HG02840 (cell line): ENCODE measurements around the gene NR1I3.

Experiments
- ATAC-seq: cut with Tn5 transposase; IDR thresholded peaks from one replicate; pipeline ENCODE4 v1.9.1; 2021; ENCODE audit warnings: mild to moderate bottlenecking, moderate library complexity, moderate number of reproducible peaks; ENCODE audit not compliant: unreplicated experiment, low FRiP score

NR1I3 gene

DNA sequence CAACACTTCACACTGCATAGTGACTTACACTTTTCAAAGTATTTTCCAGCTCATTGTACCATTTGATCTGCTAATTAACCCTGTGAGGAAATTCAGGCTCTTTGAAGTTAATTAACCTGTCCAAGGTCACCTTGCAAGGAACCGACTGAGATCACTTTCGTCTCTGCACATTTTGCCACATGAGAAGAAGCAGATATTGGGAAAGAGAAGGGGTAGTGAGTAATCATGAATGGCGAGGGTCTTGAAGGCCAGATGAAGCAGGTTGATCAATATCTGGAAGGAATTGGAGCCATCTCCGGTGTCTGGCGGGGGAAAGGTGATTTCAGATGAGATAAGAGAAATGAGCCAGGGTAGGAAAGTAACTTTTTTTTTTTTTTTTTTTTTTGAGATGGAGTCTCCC lies 18.0 kb downstream of the NR1I3 start:
- no peak for ATAC-seq

DNA sequence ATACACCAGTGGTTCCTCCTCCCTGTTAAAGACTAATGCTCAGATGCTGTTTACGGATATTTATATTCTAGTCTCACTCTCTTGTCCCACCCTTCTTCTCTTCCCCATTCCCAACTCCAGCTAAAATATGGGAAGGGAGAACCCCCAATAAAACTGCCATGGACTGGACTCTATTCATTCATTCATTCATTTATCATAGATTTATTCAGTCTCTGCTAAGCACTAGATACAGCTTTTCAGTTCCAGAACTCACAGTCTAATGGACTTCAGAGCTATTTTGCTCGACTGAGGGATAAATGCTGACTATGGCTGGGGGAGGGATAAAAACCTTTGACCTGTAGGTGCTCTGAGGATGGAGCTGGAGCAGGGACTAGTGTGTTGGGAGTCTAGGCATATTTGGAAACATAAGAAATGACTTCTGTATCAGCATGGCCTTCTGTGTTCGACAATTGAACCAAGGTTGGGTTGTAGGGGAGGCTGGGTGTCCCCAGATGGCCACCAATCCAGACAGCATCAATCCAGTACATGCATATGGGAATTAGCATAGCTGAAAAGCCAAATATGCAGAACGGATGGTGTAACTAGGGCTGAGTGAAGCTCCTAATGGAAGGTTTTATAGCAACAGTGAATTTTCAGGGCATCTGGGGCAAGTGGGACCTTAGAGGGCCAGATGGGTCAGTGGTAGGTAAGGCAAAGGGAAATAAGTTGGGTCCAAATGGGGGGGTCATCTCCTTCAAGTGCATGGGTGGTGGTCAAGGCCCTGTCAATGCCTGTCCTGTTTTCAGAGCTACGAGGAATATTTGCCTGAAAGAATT lies 18.7 kb downstream of the NR1I3 start:
- ATAC-seq = no peak

DNA sequence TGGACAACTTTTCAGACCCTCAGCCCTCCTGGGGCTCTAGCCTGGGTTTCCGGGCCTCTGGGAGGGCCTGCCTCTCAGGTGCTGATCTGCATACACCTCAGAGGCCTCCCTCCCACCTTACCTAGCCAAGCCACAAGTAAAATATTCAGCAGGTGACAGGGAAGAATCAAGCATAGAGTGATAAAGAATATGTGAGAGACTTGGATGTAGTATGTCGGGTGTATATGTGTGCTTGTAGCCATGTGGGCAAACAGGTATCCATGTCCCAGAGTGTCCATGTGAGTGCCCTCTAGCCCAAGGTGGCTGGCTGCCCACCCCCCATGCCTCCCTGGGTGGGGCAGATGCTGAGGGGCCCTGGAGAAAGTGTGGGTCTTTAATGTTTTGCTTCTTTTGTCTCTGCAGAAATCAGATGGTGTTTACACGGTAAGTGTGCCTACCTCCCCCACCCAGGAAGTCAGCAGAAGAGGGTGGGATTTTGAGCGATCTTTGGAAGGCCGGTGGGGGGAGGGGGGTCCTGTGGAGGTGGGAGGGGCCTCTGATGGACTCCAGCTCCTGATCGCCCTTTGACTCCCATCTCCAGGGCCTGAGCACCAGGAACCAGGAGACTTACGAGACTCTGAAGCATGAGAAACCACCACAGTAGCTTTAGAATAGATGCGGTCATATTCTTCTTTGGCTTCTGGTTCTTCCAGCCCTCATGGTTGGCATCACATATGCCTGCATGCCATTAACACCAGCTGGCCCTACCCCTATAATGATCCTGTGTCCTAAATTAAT lies 19.5 kb downstream of the NR1I3 start:
- no peak for ATAC-seq

DNA sequence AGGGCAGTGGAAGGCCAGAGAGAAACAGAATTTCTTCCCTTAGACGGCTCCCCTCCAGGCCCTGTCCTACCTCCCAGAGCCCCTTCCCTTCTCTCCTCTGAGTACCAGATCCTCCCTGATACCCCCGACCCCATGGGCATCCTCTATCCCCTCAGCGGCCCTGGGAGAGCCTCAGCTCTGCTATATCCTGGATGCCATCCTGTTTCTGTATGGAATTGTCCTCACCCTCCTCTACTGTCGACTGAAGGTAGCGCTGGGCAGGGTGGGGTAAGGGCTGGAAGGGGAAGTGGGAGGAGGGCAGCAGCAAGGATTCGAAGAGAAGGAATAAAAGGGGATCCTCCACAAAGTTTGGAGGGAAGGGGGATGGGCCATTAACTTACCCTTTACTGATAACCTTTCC lies 20.2 kb downstream of the NR1I3 start:
- ATAC-seq = no peak

DNA sequence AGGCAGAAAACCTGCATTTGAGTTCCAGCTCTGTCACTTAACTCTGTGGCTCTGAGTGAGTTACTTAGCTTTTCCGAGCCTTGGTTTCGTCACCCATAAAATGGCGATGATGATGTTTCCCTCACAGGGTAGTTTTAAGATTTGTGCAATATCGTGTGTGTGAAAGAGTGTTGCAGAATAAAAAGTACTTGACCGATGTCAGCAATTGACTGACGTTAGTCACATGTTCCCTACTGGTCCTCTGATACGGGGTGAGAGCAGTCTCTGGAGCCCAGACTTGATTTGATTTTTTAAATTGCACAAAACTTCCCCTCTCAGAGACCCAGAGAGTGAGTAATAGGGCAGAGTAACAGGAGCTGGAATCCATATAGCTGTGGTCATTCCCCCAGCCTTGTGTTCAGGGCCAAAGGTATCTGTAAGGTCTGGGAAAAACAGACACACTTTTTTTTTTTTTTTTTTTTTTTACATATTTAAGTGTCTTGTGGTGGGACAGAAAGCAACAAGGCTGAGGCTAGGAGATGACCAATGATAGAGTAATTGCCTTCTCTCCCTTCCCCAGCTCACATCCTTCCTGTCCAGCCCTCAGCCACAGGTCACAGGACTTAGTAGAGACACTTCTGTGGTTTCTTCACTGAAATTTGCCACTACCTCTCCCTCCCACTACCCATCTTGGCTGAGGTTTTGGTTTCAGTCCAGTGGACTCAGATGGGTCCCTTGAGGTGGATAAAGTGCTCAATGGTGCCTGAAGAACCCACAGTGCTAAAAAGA lies 20.9 kb downstream of the NR1I3 start:
- peak; percentile 77 for ATAC-seq

DNA sequence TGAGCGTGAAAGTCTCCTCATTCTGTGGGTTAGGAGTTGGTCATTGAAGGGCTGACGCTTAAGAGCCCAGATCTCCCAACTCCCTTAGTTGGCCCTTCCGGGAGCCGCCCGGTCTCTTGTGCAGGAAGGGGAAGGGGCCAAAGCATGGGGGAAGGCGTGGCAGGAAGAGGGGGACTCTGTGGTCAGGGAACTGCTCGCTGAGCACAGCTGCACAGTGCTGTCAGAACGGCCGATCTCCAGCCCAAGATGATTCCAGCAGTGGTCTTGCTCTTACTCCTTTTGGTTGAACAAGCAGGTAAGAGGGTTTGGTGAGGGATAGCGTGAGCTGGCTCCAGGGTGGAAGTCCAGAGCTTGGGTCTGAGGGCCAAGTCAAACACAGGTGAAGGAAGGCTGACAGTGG lies 22.9 kb downstream of the NR1I3 start, which contains the start of gene FCER1G:
Gene FCER1G, plus strand, starts transcription at position 220 of the 400 bp plus-strand sequence. Its CDS starts 27 bp downstream, at position 247.
- no peak for ATAC-seq

DNA sequence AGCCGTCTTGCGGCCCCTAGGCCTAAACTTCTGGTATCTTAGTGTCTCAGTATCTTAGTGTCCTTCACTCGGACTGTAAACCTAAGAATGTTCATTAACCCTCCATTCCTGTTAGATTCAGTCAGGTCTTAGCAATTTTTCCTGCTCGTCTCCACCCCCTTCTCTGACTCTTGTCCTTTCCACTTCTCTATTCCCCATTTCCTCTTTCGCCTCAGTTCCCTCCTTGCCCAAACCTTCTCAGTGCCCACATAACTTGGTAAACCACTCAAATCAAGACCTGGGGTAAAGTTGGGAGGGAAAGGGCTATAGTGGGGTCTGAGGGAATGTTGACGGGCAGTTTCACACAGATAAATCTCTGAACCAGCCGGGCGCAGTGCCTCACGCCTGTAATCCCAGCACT lies 23.6 kb downstream of the NR1I3 start:
- ATAC-seq = no peak

DNA sequence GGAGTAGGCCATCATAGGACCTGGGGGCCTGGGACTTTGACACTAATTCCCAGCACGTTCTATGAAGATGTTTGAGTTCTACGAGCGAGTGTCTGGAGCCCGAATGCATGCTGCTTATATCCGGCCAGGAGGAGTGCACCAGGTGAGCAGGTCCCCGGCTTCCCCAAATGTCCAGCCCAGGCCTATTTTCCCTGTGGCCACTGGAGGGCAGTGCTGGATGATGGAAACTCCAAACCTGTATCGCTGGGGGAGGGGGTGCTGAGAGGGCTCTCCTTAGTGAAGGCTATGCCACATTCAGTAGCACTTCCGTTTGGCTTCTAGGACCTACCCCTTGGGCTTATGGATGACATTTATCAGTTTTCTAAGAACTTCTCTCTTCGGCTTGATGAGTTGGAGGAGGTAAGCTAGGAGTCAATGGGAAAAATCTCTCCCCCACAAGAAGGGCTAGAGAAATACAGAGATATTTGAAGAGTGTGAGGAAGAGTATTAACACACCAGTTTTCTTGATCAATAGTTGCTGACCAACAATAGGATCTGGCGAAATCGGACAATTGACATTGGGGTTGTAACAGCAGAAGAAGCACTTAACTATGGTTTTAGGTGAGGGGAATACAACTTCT lies 28.1 kb downstream of the NR1I3 start:
- no peak for ATAC-seq

DNA sequence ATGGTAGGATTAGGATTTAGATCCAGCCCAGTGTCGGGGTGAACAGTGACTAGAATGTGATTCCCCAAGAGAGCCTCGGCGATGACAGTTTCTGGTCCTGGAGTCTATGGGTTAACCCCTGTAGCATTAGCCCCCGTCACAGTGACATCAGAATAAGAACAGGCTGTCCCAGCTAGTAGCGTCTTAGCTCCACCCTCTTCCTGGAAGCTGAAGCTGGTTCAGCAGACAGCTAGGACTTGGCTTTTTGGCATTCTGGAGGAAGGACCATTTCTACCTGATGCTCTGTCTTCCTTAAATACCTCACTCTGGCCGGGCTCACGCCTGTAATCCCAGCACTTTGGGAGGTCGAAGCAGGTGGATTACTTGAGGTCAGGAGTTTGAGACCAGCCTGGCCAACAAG lies 30.8 kb downstream of the NR1I3 start:
- no peak for ATAC-seq

DNA sequence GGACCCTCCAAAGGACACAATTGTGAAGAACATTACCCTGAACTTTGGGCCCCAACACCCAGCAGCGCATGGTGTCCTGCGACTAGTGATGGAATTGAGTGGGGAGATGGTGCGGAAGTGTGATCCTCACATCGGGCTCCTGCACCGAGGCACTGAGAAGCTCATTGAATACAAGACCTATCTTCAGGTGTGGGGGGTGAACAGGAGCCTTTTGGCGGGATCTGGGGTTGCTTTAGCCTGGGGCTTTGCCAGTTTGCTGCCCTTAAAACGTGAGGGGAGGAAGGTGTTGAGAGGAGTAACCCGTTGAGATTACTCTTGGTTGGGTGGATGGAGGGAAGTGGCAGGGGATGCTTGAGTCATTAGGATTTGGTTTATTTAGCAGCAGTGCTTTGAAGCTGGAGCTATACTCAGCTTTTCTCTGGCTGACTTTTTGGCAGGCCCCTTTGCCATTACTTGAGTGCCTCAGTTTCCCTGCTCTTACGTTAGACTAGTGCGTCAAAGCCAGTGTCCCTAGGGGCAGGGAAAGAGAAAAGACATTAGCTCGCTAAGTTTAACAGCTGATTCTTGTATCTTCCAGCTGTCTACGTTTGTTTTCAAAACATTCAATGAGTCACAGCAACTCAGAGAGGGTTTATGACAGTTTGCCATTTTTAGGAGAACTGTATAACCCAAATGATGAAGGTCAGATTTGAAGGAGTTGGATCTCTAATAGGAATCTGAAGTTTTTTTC lies 31.4 kb downstream of the NR1I3 start:
- no peak for ATAC-seq

DNA sequence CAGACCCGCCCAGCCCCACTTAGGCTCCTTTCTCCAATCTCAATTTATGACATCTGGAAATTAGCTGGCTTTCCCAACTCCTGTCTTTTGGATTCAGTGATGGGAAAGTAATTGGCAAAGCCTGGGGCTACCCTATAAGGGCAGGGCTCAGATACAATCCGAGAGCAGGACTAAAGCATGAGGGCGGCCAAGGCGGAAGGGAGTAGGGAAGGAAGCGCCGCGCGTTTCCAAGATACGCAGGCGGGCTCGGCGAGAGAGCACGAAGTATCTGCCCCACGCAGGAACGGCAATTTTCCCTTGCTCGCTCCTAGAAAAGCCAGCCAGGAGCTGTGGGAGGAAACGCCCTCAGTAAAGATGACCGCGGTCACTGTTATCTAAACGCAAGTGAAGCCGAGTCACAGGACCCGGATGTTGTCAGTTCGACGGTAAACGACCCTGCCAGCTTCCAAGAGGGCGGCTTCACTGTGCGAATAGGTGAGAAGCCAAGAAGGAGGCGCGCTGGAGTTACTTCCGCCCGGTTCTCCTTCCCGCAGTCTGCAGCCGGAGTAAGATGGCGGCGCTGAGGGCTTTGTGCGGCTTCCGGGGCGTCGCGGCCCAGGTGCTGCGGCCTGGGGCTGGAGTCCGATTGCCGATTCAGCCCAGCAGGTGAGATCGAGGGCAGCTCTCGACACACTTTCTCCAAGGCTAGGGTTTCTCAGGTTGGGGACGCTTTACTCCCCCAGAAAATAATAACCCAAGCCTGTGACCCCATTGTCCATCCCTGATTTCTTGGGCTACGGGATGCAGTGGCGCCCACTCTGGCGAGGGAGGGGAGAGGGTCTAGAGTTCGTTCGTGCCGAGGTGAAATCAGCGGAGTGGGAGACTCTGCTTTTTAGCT lies 35.9 kb downstream of the NR1I3 start, which contains the start of gene NDUFS2:
Gene NDUFS2, plus strand, starts transcription at position 532 of the 877 bp plus-strand sequence. Its CDS starts 19 bp downstream, at position 551.
- peak; percentile 89 for ATAC-seq

DNA sequence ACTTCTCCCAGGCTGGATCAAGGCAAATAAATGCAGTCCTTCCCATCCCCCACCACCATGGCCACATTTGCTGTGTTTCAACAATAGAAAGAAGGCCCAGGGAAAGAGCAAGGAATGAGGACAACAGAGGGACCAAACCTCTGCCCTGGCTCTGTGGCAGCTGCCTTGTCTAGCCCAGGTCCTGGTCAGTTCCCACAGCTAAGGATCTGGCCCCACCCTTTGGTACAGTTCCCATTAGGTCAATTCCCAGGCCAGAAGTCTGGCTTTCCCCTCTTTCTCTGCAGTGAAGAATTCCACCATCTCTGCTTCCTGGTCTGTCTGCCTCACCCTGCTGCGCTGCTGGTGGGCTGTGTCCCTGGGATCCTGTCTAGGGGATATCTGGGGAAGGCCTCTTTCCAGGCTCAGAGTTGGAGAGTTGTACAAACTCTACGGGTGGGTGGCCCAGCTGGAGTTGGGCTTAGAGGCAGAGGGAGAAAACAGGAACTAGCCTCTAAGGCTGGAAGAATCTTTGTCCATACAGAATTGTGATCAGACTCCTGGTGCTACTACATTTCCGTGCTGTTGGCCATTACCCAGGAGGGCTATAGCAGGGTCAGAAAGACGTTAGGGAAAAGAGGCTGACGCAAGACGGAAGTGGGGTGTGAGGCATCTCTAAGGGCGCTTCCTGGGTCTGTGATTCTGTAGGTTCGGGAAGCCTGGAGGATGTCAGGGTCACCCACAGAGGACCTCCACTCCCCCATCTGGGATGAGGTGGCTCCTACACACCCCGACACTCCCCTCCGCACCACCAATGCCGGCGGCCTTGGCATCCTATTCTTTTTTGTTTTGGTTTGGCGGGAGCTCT lies 36.8 kb downstream of the NR1I3 start:
- no peak for ATAC-seq

DNA sequence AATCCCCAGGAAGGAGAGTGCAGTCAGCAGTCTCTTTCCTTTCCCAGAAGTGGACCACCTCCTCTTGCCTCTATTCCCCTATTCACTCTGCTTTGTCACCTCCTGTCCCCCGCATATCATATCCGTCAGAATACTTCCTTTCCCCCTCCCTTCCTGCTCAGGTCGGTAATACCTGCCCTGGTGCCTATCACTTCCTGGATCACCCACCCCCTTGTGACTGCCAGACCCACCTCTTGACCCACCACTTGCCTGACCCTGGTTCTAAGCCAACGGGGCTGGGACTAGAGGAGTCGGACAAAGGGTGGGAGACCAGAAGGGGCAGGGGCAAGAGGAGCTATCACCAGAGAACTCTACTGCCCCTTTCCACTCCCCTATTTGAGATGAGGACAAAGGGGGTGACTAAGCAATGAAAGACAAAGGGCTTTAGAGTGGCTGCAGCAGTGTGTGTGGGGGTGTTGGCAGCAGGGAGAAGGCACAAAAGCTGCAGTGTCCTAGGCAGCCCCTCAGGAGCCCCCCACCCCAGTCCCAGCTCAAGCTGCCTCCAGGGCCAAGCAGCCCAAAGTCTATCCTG lies 37.5 kb downstream of the NR1I3 start:
- ATAC-seq = no peak

DNA sequence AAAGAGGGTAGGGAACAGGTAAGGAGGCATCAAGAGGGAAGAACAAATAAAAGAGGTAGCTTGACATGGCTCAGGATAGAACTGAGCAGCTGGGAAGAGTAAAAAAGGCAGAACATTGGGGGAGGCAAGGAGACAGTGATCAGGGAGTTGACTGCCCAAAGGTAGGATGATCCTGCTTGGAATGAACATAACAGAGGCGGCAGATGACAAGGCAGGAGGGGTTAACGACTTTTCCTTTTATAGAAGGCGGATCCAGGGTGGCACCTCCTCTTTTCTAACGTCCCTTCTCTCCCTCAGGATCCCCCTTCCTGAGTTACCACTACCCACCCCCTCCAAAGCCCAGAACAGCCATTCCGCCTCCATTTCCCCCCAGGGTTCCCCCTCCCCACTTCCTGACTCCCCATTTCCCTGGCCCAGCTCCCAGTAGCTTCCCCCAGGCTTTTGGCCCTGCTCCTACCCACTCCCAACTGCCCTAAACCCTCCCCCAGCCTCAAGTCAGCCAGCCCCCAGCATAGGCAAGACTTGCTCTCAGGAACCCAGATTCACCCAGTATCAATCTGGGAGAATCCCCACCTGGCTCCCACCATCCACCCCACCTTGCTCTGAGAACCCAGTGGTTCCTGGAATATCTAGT lies 38.4 kb downstream of the NR1I3 start:
- no peak for ATAC-seq

DNA sequence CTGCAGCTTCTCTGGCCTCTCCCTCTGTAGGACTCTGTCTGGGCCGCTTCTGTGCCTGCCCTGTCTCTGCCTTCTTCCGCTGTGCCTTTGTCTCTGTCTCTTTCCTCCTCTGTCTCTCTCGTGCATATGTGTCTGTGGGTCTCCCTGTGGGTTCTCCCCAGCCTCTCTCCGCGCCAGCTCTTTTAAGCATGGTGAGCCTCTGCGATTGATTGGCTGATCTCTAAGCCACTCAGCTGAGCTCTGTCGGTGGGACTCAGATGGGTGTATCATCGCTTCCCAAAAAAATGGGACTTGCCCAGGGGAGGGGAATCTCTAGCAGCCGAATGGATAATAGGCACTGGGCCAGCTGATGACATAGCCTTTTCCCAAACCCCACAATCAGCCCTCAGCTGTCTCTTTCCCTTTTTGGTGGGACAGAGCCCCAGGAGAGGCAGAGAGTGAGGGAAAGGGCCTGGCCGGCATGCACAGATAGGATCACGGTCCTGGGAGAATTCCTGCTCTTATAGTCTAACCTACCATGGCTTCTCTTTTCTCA lies 39.0 kb downstream of the NR1I3 start, which contains the start of gene ADAMTS4:
Gene ADAMTS4, minus strand, starts transcription at position 158 of the 535 bp plus-strand sequence. CDS start 427 bp downstream, outside the sequence.
- no peak for ATAC-seq

DNA sequence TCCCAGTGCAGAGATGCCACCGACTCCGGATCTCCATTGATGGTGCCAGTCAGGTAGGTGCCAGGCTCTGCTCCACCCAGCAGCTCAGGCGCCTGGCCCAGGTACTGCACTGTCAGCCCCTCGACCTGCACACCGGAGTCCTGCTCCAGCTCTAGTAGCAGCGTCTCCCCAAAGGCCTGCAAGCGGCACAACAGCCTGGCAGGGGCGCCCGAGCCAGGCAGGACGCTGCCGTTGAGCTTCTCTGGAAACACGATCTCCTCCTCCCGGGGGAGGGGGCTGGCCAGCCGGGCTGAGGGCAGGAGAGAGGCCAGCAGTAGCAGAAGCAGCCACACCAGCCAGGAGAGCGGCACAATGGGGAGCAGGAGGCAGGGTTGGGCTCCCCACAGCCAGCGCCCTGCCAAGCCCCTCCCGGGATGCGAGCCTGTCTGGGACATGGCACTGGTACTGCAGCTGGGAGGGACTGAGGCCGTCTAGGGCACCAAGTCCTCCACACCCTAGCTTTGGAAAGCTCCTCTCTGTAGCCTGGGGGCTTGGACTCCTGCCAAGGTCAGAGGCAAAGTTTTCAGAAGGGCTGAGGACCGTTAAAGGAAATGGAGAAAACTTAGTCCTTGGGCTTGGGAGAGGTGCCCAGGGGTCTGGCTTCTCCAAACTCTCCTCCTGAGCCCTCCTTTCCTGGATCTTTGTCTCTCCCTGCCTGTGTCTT lies 39.7 kb downstream of the NR1I3 start:
- ATAC-seq = no peak
